ENCODE results near the gene EML1.
A peak's percentile ranks its signal among the peaks of the same experiment; 100 is the strongest.

Gene EML1

GRCh38 chr14:99961826-99962518 lies 168.8 kb downstream of the EML1 start:
- no peaks in the 10 kb centered on the region for H3K9me3 Mint-ChIP-seq (ENCODE audit: low read depth)
- H3K36me3 Mint-ChIP-seq = no peaks in the 10 kb centered on the region
- peaks cover 14% of the 10 kb centered on the region for H3K27me3 Mint-ChIP-seq
- no peaks in the 10 kb centered on the region for H3K4me1 Mint-ChIP-seq (ENCODE audit: low read depth)
- H3K4me3 Mint-ChIP-seq = no peak overlapping the region
- H3K27ac Mint-ChIP-seq = no peak overlapping the region

DNA sequence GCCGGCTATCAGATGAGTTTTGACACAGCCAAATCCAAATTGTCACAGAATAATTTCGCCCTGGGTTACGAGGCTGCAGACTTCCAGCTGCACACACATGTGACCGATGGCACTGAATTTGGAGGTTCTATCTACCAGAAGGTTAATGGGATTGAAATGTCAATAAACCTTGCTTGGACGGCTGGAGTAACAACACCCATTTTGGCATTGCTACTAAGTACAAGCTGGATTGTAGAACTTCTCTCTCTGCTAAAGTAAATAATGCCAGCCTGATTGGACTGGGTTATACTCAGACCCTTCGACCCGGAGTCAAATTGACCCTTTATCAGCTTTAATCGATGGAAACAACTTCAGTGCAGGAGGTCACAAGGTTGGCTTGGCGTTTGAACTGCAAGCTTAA lies 171.8 kb downstream of the EML1 start:
- Mint-ChIP-seq H3K27ac (no peak overlapping the region), H3K4me3 (no peak overlapping the region), H3K4me1 (ENCODE audit: low read depth) (no peaks in the 10 kb centered on the region), H3K36me3 (no peaks in the 10 kb centered on the region), H3K27me3 (peaks cover 14% of the 10 kb centered on the region), H3K9me3 (ENCODE audit: low read depth) (no peaks in the 10 kb centered on the region)

GRCh38 chr14:99966037-99966835 lies 173.0 kb downstream of the EML1 start:
- no peak overlapping the region for H3K4me3 Mint-ChIP-seq
- H3K27ac Mint-ChIP-seq = no peak overlapping the region
- H3K4me1 Mint-ChIP-seq (ENCODE audit: low read depth) = no peaks in the 10 kb centered on the region

GRCh38 chr14:99966912-99967311 lies 173.7 kb downstream of the EML1 start:
- H3K4me3 Mint-ChIP-seq = no peak overlapping the region
- no peaks in the 10 kb centered on the region for H3K9me3 Mint-ChIP-seq (ENCODE audit: low read depth)
- H3K36me3 Mint-ChIP-seq = no peaks in the 10 kb centered on the region
- peaks cover 8% of the 10 kb centered on the region for H3K27me3 Mint-ChIP-seq
- H3K4me1 Mint-ChIP-seq (ENCODE audit: low read depth) = no peaks in the 10 kb centered on the region
- H3K27ac Mint-ChIP-seq = no peak overlapping the region

More at GRCh38 chr14:99966037-99966835, 173.0 kb downstream of the EML1 start:
- Mint-ChIP-seq H3K36me3 (no peaks in the 10 kb centered on the region), H3K27me3 (peaks cover 8% of the 10 kb centered on the region), H3K9me3 (ENCODE audit: low read depth) (no peaks in the 10 kb centered on the region)

DNA sequence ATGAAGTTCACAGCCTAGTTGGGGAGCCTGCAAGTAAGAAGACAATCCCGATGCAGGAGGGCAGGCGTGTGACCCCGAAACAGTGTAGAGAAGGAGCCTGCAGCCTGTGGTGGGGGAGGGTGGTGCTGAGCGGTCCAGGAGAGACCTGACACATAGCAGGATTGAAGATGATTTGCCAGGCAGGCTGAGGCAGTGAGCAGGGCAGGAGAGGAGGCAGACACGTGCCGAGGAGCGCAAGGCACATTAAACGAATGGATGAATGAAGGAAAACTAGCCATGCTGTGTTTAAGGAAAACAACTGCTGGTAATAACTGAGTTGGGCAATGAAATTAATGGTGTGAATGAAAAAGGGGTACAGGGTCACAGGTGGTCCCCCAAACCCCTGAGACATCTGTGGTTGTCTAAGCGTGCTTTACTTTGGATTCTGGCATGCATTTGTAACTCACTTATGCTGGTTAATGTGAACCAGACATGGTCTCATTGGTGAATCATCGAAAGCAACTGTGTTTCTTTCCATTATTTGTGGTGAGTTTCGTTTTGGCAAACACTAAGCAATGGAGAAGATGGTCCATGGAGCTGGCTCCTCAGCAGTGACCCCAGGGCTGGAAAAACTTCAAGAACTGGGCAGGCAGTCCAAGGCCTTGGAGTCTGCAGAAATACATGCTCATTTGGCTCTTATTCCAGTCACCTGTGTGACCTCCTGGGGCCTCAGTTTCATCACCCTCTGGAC lies 175.1 kb downstream of the EML1 start:
- no peaks in the 10 kb centered on the region for H3K36me3 Mint-ChIP-seq
- H3K4me1 Mint-ChIP-seq (ENCODE audit: low read depth) = peaks cover 10% of the 10 kb centered on the region
- peaks cover 4% of the 10 kb centered on the region for H3K27me3 Mint-ChIP-seq
- H3K9me3 Mint-ChIP-seq (ENCODE audit: low read depth) = no peaks in the 10 kb centered on the region
- H3K4me3 Mint-ChIP-seq = no peak overlapping the region
- H3K27ac Mint-ChIP-seq = no peak overlapping the region

DNA sequence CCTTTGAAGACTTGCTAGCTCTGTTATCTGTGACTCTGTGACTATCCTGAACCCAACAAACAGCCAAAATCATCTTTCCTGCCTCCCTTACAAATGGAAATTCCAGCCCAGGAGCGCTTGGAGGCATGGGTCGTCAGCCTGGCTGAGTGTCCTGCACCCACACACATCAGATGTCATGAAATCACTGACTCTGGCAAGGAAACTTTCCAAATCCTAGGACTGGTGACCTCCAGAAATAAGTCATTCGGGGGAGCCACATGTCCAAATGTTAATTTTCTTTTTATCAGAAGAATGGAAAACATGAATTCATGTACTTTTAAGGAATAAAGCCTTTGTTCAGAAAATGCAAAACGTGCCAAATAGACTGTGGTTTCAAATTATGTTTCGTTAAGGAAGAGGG lies 175.7 kb downstream of the EML1 start:
- H3K9me3 Mint-ChIP-seq (ENCODE audit: low read depth) = no peaks in the 10 kb centered on the region
- H3K27me3 Mint-ChIP-seq = peaks cover 4% of the 10 kb centered on the region
- no peak overlapping the region for H3K27ac Mint-ChIP-seq
- H3K4me1 Mint-ChIP-seq (ENCODE audit: low read depth) = peaks cover 12% of the 10 kb centered on the region
- H3K36me3 Mint-ChIP-seq = no peaks in the 10 kb centered on the region
- no peak overlapping the region for H3K4me3 Mint-ChIP-seq

DNA sequence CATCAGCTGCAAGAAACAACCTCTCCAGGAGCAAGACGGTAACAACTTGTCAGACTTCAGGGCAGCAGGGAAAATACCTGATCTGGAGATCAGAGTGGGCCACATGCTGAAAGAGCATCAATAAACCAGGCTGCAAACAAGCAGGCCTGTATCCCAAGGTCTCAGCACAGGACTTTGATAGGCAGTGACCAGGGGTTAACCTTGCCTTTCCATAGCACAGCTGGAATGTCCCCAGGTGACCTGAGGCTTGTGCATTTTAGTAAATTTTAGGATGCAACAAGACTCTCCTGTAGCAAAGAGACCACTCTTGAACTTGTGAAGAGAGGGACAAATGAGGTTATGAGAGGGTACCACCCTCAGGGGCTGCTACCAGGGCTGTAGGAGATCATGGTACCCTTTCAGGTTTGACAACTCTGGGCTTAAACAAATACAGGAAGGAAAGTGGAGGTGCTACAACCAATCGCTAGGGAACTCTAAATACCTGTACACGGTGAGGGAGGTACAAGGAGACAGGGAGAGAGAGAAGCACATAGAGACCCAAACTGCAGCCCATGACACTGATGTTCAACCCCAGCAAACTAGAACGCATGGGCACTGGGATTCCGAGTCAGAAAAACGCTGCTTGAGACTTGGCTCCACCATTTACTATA lies 176.6 kb downstream of the EML1 start:
- Mint-ChIP-seq H3K9me3 (ENCODE audit: low read depth) (no peaks in the 10 kb centered on the region), H3K4me3 (peak overlapping the region; percentile 76), H3K36me3 (no peaks in the 10 kb centered on the region), H3K27ac (no peak overlapping the region), H3K27me3 (no peaks in the 10 kb centered on the region), H3K4me1 (ENCODE audit: low read depth) (peaks cover 13% of the 10 kb centered on the region)

DNA sequence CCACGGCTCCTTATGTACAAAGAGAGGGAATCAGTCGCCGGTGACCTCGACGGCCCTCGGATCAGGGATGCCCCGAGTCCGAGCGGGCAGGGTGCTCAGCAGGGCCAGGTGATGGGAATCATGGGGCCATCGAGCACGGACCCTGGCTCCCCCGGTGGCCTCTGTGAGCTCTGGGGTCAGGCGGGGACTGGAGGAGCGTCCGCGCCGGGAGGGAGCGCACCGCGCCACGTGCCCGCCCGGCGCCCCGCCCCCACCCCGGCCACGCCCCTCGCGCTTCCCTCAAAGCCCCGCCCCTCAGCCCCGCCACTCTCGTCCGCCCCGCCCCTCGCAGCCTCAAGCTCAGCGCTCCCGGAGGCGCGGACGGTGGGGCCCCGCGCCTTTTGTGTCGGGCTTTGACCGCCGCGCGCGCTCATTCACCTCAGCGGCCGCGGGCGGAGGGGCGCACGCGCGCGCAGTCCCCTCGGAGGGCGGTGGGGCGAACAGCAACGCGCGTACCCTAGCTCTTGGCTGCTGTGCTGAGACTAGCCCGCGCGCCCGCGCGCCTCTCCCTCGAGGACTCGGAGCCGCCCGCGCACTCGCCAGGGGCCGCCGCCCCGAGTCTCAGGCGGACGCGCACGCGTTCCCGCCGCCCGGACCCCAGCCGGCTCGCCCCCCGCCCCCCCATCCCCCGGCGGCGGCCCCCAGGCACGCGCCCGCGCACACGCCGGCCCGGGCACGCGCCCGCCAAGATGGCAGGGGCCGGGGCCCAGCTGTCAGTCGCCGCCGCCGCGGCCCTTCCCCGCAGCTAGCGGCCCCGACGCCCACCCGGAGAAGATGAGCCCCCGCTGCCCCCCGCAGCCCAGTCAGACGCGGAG lies 178.1 kb downstream of the EML1 start:
- no peaks in the 10 kb centered on the region for H3K27me3 Mint-ChIP-seq
- no peaks in the 10 kb centered on the region for H3K36me3 Mint-ChIP-seq
- H3K27ac Mint-ChIP-seq = no peak overlapping the region
- peaks cover 13% of the 10 kb centered on the region for H3K4me1 Mint-ChIP-seq (ENCODE audit: low read depth)
- no peaks in the 10 kb centered on the region for H3K9me3 Mint-ChIP-seq (ENCODE audit: low read depth)
- H3K4me3 Mint-ChIP-seq = peak overlapping the region; percentile 76

GRCh38 chr14:99971941-99972747 lies 178.9 kb downstream of the EML1 start:
- Mint-ChIP-seq H3K4me1 (ENCODE audit: low read depth) (peaks cover 13% of the 10 kb centered on the region), H3K9me3 (ENCODE audit: low read depth) (no peaks in the 10 kb centered on the region), H3K36me3 (no peaks in the 10 kb centered on the region), H3K4me3 (peak overlapping the region; percentile 91), H3K27me3 (no peaks in the 10 kb centered on the region), H3K27ac (peak overlapping the region; percentile 90)

DNA sequence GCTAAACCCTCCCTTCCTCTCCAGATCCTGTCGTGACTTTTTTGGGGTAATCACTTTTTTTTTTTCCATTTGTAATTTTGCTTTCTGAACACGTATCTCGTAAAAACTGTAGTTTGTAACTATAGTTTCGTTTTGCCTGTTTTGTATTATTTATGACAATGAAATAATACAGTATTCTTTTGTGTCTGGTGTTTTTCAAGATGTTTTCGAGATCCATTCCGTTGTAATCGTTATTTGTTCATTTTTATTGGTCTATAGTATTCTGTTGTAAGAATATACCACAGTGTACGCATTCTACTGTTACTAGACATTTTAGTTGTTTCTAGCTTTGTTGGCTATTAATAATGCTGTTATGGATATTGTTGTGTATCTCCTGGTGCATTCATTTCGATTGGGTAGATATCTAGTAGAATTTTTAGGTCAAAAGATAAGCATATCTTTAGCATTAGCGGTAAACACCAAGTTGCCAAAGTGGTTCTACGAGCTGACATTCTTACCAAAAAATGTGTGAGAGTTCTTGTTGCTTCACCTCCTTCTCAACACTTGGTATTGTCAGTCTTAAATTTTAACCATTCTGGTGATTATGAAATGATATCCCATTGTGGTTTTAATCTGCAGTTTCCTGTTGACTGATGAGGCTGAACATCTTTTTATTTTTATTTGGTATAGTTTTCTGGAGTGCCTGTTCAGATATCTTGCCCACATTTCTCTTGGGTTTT lies 179.7 kb downstream of the EML1 start:
- Mint-ChIP-seq H3K36me3 (no peaks in the 10 kb centered on the region), H3K27ac (peak overlapping the region; percentile 90), H3K27me3 (no peaks in the 10 kb centered on the region), H3K9me3 (ENCODE audit: low read depth) (no peaks in the 10 kb centered on the region), H3K4me1 (ENCODE audit: low read depth) (peaks cover 13% of the 10 kb centered on the region), H3K4me3 (peak overlapping the region; percentile 91)

GRCh38 chr14:99975190-99975589 lies 182.0 kb downstream of the EML1 start:
- no peaks in the 10 kb centered on the region for H3K9me3 Mint-ChIP-seq (ENCODE audit: low read depth)
- no peaks in the 10 kb centered on the region for H3K27me3 Mint-ChIP-seq
- no peaks in the 10 kb centered on the region for H3K36me3 Mint-ChIP-seq
- peaks cover 13% of the 10 kb centered on the region for H3K4me1 Mint-ChIP-seq (ENCODE audit: low read depth)
- no peak overlapping the region for H3K27ac Mint-ChIP-seq
- no peak overlapping the region for H3K4me3 Mint-ChIP-seq

GRCh38 chr14:99976021-99976420 lies 182.8 kb downstream of the EML1 start:
- Mint-ChIP-seq H3K4me3 (no peak overlapping the region), H3K27me3 (no peaks in the 10 kb centered on the region), H3K27ac (no peak overlapping the region), H3K9me3 (ENCODE audit: low read depth) (no peaks in the 10 kb centered on the region), H3K36me3 (no peaks in the 10 kb centered on the region), H3K4me1 (ENCODE audit: low read depth) (peaks cover 13% of the 10 kb centered on the region)

GRCh38 chr14:99976681-99977080 lies 183.5 kb downstream of the EML1 start:
- Mint-ChIP-seq H3K36me3 (no peaks in the 10 kb centered on the region), H3K4me1 (ENCODE audit: low read depth) (peaks cover 13% of the 10 kb centered on the region), H3K27ac (no peak overlapping the region), H3K27me3 (no peaks in the 10 kb centered on the region), H3K9me3 (ENCODE audit: low read depth) (no peaks in the 10 kb centered on the region), H3K4me3 (no peak overlapping the region)
